Activated CD4-positive, alpha-beta T cell treated with anti-CD3 and anti-CD28 coated beads, Interleukin-2, amount 50 U/mL, for 16 hours (primary cell): ENCODE results near the gene SERPINI1.
"Not testable (repeated sequence)": the region's sequence is repeated elsewhere in the genome, so short reads cannot be mapped to it uniquely, and the experiment has no call there.

ENCODE experiments used
- DNase-seq: peaks from one replicate; pipeline ENCODE4 v3.0.0-alpha.2; 2020

SERPINI1 gene

DNA sequence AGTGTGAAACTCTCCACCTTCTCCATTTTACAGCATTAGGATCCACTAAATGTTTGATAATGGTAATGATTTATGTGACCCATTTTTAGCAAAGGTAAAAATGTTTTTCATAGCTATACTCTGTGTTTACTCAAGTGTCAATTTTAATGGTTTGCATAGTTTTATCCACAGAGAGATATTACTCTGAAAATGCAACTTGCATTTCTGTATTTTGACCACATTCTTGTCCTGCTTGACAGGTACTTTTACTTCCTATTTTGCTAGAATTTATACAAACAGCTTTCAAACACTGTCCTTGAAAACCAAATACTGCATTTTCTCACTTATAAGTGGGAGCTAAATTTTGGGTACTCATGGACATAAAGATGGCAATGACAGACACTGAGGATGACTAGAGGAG lies 62.9 kb downstream of the SERPINI1 start:
- DNase-seq: no peak

DNA sequence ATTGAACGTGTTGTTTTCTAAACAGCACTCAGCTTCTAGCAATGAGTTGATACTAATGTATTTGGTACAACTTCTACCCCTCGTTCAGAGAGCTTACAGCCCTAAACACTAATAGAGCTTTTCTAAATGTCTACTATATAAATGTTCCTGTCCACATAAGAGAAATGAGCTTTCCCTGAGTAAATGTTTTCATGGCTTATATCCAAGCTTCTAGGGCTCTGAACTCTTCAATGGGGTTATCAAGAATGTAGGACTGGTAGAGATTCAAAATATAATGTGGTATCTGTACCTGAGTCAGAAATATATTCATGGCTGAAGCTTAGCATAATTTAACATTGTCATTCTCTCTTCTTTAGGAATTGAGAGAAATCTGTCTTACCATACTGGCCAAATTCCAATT lies 73.4 kb downstream of the SERPINI1 start:
- no peak for DNase-seq

DNA sequence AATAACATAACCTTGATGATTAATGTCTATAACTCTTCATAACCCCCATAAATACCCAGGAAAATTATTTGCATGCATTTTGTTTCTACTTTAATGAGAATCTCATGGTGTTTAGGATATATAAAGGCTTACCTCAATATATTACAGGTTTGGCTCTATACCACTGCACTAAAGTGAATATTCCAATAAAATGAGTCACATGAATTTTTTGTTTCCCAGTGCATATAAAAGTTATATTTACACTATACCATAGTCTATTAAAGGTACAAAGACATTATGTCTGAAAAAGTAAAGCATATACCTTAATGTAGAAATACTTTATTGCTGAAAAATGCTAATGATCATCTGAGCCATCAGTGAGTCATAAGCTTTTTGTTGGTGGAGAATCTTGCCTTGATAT lies 74.7 kb downstream of the SERPINI1 start:
- DNase-seq: no peak

DNA sequence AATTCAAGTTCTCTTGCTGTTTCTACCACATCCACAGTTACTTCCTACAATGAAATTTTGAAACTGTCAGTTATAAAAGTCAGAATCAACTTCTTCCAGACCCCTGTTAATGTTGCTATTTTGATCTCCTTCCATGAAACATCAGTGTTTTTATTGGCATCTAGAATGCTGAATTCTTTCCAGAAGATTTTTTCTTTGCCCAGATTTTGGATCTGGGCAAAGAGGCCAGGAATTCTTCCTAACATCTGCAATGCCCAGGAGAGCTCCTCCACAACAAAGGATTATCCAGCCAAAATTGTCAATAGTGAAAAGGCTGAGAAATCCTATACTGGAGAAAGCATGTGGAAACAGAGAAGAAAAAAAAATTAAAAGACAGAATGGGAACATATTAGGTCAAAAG lies 75.5 kb downstream of the SERPINI1 start:
- no peak for DNase-seq

DNA sequence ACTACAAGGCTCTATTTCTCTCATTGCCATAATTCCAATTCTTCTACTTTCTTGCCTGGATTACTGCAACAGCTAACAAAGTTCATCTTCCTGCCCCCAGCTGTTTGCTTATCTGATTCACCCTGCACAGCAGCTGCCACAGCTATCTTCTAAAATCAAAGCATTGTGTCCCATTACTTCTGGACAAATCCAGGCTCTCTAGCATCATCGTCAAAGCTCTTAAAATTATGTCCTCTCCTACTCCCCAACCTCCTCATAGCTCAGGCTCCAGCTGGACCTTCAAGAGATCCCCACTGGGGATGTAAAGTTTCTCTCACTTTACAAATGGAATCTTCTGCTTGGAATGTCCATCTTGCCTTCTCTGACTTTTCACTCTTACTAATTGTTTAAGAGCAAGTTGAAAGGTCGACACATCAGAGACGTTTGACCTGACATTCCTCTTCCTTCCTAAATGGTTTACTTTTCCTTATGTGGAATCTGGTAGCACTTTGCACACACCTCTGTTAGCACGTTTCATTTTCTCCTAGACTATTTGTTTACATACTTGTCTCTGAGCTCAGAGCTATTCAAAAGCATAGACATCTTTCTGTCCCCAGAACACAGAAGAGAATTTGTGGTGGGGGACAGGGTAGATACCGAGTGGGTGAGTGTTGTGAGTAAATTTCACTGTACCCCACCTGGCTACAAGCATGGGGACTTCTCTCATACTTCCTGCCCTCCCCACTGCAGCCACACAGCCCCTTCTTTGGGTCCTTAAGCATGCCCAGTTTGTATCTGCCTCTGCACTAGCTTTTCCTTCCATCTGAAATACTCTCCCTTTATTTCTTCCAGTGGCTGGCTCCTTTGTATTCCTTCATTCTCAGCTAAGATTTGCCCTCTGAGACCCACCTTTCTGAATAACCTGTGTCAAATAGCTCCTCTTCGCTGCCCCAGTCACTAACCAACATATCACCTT lies 77.9 kb downstream of the SERPINI1 start:
- DNase-seq: no peak

DNA sequence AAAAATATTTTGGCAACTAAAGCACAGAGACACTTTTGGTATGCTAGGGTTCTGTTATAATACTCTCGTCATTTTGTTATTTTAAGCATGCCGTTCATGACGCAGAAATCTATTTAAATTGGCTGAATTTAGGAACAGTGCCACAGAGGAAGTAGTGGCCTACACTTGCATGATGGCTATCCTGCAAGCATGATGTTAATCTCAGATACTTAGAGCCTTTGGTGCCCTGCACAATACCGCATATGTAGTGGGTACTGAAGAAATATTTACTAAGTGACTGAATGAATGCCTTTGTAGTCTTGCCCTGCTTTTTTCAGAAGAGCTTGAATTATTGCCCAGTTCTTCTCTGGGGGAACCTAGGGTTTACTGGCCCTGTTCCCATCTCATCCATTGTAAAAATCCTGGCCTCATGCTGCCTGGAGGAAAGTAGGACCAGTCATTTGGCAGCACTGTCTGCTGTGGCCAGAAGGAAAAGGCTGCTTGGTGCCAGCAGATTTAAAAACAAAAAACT lies 79.0 kb downstream of the SERPINI1 start:
- DNase-seq: no peak

DNA sequence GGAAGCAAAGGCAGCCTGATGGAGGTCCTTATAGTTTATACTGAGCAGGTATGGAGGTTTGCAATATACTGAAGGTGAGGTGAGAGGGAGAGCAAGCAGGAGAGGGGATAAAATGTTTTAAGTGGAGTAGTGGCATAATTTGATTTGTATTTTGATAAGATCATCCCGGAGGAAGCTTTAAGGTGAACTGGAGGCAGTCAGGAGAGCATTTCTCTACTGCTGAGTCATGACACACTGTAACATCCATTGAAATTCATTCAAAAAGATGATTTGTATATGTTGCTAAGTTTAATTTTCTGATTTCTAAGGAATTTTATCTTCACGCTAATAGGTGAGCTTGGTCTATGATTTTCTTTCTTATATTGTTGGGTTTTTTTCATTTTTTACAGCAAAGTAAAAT lies 81.4 kb downstream of the SERPINI1 start:
- no peak for DNase-seq

DNA sequence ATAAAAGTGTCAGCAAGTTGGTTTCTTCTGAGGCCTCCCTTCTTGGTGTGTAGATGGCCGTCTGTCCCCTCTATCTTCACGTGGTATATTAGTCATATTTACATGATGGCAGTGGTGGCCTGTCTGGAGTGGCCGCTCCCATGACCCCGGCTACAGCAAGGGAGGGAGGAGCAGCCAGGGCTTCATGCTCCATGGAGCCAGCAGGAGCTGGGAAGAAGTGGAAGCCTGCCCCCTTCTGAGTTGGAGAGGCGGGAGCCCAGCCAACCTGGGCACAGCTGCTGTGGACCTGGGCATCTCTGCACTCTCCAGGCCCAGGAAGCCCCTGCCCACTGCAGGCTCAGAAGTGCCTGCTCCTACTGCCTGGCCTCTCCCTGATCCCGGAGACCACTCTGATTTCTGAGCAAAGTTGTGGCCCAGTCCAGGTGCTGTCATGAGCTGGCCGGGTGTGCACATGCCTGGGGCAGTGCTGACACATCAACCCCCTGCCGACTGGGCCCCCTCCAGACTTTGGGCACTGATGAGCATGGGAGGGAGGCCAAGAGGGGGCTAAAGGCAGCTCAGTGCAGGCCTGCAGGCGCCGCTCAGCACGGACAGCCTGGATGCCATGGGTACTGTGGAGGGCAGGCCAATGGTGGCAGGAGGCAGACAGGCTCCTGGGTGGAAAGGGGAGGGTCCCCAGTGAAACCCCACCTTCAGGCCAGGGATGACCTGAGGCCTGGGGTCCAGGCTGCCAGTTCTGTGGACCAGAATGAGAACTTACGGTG lies 84.8 kb downstream of the SERPINI1 start:
- DNase-seq: no peak

DNA sequence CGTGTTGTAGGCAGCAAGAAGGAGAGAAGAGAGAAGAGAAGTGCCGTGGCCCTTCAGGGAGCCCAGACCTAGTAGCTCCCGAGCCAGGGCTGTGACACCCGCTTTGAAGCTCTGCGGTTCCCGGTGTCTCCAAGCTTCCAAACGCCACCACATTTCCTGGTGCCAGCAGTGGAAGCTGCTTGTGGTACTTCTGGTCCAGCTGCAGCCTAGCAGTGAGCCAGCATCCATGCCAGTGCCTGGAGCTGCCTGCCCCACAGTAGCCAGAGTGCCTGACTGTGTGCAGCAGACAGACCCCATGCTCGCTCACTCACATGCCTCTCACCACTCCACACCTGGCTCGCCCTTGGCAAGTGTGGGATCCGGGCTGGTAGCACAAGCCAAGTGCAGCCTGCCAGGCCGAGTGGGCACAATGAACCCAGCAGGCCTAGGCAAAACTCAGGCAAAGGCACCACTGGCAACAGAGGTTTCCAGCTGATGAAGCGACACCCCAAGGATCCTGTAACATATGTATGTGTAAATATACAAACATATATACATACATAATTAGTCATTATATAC lies 85.8 kb downstream of the SERPINI1 start:
- DNase-seq: no peak

DNA sequence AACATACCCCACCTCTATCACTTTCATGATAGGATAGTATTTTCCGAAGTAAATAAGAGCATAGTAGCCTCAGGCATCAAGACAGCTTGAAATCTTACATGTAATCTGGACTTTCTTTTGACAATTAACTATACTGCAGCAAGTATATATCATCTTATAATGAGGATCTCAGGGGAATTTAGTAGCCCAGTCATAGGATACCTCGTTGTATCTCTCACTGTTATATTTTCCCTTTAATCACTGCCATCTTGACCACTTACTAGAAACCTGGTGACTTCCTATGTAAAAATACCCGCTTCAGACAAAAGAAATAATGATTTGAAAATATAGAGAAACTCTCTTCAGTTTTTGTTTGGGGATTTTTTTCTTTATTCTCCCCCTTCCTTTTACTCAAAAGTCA lies 88.2 kb downstream of the SERPINI1 start:
- no peak for DNase-seq

DNA sequence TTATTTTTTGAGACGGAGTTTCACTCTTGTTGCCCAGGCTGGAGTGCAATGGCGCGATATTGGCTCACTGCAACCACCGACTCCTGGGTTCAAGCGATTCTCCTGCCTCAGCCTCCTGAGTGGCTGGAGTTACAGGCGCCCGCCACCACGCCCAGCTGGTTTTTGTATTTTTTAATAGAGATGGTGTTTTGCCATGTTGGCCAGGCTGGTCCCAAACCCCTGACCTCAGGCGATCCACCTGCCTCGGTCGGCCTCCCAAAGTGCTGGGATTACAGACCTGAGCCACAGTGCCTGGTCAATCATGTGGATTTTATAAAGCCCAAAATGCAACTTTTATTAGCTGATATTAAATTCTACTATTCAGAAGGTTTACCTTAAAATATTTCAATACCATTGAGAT lies 92.1 kb downstream of the SERPINI1 start:
- DNase-seq: not testable (repeated sequence)

DNA sequence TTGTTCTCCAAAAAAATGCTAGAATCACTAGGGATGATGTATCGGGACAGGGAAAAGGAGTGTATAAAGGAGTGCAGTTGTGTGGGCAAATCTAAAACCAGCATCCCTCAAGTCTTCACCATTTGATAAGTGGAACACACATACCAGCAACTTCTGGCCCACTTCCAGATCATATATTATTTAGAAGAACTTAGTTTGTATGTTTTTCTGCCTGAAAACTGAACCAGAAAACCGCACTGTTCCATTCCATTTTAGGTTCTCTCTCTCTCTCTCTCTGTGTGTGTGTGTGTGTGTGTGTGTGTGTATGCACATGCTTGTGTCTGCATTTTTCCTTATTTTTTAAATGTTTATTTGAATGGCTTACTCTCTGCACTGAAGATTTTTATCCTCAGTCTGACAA lies 93.5 kb downstream of the SERPINI1 start:
- no peak for DNase-seq

DNA sequence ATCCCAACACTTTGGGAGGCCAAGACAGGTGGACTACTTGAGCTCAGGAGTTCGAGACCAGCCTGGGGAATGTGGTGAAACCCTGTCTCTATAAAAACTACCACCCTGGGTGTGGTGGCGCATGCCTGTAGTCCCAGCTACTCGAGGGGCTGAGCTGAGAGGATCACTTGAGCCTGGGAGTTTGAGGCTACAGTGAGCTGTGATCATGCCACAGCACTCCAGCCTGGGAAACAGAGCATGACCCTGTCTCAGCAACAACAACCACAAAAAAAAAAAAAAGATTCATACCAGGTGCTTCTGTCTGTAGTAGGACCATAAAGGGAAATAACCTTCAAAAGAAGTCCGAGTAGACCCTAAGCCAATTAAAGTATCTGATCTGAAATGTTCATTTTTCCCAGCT lies 94.5 kb downstream of the SERPINI1 start:
- DNase-seq: no peak

DNA sequence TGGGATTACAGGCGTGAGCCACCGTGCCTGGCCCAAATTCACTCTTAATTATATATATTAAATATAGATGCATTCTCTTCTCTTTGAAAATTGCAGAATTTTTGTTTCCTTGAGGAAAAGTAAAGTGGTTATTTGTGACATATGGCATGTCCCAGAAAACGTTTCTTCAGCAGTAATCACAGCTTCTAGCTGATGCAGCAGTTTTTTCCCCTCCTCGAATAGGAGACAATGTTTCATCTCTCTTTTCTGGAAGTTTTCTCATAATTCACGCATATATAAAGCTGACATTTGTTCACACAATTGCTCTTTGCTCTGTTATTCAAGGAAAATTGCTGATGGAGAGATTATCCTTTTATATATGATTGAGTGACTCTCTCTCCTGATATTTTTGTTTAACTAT lies 99.8 kb downstream of the SERPINI1 start:
- no peak for DNase-seq

DNA sequence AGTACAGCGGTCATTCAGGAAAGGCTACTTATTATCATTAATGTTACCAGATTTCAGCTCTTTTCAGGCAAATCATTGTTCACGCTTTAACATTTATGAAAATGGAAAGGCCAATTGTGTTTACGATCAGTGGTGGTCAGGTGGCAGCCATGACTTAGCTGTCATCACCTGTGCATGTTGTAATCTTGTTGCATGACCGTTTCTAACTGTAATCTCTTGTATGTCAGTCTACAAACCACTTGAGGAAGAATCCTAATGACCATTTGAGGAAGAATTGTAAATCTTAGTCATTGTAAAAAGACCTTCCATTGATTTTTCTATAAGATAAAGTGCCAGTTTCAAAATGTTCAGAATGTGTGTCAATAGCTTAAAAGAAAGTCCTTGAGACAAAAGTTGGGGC lies 100.4 kb downstream of the SERPINI1 start:
- DNase-seq: no peak

DNA sequence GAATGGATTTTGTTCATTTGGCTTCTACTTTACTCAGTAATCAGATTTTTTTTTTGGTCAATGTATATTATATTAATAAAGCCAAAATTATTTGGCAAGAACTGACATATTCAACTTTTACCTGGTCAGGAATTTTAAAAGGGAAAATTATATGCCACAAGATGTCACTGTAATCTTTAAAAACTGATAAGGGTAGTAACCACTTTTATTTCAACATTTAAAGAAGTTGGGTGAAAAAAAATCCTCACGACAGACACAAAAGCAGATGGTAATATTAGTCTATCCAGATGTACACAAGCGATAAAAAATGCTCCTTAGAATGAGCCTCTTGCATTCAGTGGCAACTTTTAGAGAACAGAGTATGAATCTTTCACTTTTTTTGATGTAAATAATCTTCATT lies 101.9 kb downstream of the SERPINI1 start:
- no peak for DNase-seq

DNA sequence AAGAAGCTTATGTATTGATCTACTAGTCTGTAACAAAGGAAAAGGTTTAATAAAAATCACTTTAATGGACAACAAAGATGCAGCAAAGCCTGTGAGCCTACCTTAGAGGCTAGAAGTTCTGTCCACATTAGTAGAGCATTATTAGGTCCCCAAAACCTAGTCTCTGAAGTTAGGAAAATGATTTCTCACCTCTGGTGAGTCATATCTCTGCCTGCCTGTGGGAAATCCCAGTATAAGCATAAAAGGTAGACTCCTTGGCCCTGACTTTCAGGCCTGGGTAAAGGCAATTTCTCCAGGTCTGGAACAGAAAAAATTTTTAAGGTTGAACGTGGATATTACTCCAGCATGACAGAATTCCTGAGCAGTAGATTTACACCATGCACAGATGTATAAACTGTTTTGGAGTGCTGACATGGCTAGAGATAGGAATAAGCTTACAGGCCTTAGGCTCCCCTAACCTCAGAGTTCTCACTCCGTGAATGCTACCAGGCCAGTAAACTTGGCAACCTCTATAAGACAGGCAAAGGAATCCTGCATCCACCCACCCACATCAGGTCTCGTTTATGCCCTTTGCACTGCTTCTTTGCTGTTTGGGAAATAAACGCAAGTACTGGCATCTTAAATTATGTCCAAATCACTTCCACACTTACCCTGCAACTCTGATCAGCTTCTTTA lies 104.1 kb downstream of the SERPINI1 start:
- DNase-seq: no peak

DNA sequence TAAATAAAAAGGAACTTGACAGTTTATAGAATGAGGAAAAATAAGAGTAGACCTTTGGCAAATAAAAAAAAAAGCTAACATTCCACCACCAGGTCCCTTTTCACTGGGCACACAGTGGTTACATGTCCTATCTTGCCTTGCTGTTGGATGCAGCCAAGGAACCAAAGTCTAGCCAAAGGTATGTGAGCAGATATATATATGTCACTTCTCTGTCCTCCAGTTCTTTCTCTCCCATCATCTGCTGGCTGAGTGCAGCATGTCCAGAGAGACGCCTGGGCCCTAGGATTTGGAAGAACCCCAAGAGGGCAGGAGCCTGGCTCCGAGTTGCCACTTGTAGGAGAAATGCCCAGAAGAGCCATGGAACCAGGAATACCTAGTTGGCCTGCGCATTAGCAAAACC lies 104.7 kb downstream of the SERPINI1 start:
- DNase-seq: no peak

DNA sequence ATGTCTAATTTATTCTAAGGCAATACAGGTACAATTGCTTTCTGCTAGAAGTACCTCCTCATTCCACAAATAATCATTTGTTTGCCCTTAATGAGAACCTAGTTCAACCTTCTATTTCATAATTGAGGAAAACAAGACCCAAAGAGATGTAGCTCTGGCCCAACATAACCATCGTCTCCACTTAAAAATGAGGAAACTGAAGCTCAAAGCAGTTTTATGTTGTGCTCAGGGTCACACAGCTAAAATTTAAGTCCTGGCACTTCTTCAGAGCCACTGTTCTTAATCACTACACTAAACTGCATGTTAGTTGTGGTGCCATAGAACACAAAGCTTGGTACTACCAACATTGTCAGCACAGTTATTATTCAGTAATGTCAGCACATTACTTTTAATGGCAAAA lies 108.0 kb downstream of the SERPINI1 start:
- no peak for DNase-seq

DNA sequence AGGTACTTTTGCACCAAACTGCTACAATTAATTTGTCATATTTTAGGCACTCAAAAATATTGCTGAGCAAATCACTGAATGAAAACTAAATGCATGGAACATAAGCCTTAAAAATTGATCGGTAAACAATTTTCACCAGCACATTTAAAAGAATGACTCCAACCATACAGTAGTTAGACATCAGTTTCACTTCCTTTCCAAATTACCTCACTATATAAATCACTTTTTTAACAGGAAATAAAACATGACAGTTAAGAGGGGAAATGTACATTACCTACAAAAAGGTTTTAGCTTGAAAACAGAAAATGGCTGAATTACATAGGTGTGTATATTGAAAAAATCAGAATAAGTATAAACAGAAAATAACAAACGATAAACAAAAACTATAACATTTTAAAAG lies 108.4 kb downstream of the SERPINI1 start:
- no peak for DNase-seq

DNA sequence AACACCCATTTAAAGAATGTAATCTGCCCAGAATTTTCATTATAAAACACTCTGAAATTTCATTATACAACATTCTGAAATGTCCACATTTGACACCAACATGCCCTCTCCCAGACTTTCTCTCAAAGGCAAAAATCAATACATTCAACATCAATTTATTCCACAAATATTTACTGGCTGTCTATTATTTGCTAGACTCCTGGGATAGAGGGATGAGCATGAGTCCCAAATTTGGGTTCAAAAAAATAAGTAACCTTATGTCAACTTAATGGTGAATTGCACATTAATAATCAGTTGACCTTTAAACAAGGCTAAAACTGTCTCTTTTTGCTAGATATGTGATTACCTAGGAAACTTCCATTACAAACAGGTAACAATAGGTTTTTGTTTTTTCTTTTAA lies 109.0 kb downstream of the SERPINI1 start:
- DNase-seq: no peak

DNA sequence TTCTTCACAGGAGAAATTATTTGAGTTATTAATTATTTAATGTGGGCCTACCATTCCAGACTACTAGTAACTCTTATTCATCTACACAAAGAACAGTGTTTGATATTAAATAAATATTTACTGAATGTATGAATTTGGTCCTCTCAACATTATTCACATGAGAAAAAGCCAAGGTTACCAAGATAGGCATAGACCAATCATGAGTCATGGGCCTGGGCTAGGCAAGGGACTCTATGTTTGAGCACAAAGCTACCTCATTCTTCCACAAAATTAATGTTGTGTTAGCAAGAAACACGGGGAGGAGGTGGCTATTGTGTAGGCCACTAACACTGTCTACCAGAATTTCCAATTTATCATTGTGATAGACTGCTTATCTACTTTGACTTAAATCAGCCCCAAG lies 115.7 kb downstream of the SERPINI1 start:
- DNase-seq: no peak

DNA sequence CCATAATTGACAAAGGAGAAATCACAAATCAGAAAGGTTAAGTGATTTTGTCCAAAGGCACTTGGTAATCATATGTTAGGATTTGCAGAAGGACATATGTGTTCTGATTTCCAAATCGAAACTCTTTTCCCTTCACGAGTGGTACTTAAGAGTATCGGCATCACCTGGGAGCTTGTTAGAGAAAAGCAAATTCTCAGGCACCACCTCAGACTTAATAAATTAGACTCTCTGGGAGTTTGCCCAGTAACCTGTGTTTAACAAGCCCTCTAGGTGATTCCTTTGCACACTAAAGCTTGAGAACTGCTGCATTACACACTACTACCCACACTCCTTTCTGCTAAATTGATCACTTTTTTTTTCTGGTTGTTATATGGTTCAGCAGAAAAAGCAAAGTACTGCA lies 116.2 kb downstream of the SERPINI1 start:
- no peak for DNase-seq
